IMR-90 (cell line): ENCODE data around the gene TNFRSF21. TPM values are rescaled to one million over a fixed set of nuclear protein-coding genes. Genes with fewer than 3 reads are reported as not detected.

ENCODE experiments used
- ATAC-seq: fragments of 200-7000 bp; cut with Tn5 transposase; 2 replicates; pipeline ENCODE4 v1.9.1; 2020; ENCODE audit warnings: low read depth, mild to moderate bottlenecking, moderate library complexity
- BruUV-seq: library from RNA; stranded (reverse); fragments of 400-500 nt; replicated peaks from 2 replicates; lab custom pipeline; 2021; lab: Mats Ljungman, UMichigan
- CTCF ChIA-PET: fragments of 300-600 bp; formaldehyde crosslinking; extraction: SDS; loops from one replicate; lab custom pipeline; 2021; ENCODE audit warnings: antibody characterized with exemption; lab: Yijun Ruan, JAX
- POLR2A ChIA-PET: fragments of 300-600 bp; sonication (Branson Sonifier 250); formaldehyde crosslinking; loops from one replicate; lab custom pipeline; 2022; ENCODE audit warnings: antibody characterized with exemption; ENCODE audit not compliant: unreplicated experiment; lab: Charles Lee
- DNase-seq: peaks from one replicate; pipeline ENCODE4 v3.0.0; 2013
- H2AFZ ChIP-seq: replicated peaks from 2 replicates; pipeline ENCODE3; 2013; ENCODE audit warnings: low read length, mild to moderate bottlenecking; ENCODE audit not compliant: poor library complexity
- H2AK5ac ChIP-seq: 2 replicates; pipeline ENCODE4 v1.6.1; 2013; ENCODE audit warnings: low read depth, low read length, inconsistent platforms
- H2AK9ac ChIP-seq: replicated peaks from 2 replicates; pipeline ENCODE3; 2013; ENCODE audit warnings: mild to moderate bottlenecking, low read depth, low read length, moderate library complexity; ENCODE audit not compliant: poor library complexity
- H2BK120ac ChIP-seq: 2 replicates; pipeline ENCODE4 v1.6.1; 2013; ENCODE audit warnings: low read depth, low read length, inconsistent platforms
- H2BK15ac ChIP-seq: 3 replicates; pipeline ENCODE4 v1.6.1; 2013; ENCODE audit warnings: low read depth, low read length, inconsistent platforms
- H2BK20ac ChIP-seq: 2 replicates; pipeline ENCODE4 v1.6.1; 2013; ENCODE audit warnings: low read depth, mild to moderate bottlenecking, inconsistent platforms, low read length, moderate library complexity
- H2BK5ac ChIP-seq: 2 replicates; pipeline ENCODE4 v1.6.1; 2013; ENCODE audit warnings: mild to moderate bottlenecking, low read depth, low read length, inconsistent platforms; ENCODE audit not compliant: poor library complexity, severe bottlenecking
- H3K14ac ChIP-seq: replicated peaks from 2 replicates; pipeline ENCODE4 v1.6.1; 2013; ENCODE audit warnings: low read depth, low read length, inconsistent platforms
- H3K18ac ChIP-seq: 2 replicates; pipeline ENCODE4 v1.6.1; 2013; ENCODE audit warnings: low read depth, low read length, control low read depth
- H3K23ac ChIP-seq: 2 replicates; pipeline ENCODE4 v1.6.1; 2013; ENCODE audit warnings: low read depth, low read length, inconsistent platforms
- H3K27ac ChIP-seq: 2 replicates; pipeline ENCODE4 v1.5.1; 2013; ENCODE audit warnings: mild to moderate bottlenecking, control low read depth, low read length; ENCODE audit not compliant: insufficient read depth
- H3K27me3 ChIP-seq: 2 replicates; pipeline ENCODE4 v1.6.1; 2013; ENCODE audit warnings: low read length; ENCODE audit not compliant: control insufficient read depth, insufficient read depth
- H3K36me3 ChIP-seq: 2 replicates; pipeline ENCODE4 v1.6.1; 2013; ENCODE audit warnings: low read length, mixed read lengths; ENCODE audit not compliant: control insufficient read depth, insufficient read depth
- H3K4ac ChIP-seq: 2 replicates; pipeline ENCODE4 v1.6.1; 2013; ENCODE audit warnings: low read depth, low read length, inconsistent platforms
- H3K4me1 ChIP-seq: 2 replicates; pipeline ENCODE4 v1.6.1; 2013; ENCODE audit warnings: low read length, mixed read lengths; ENCODE audit not compliant: control insufficient read depth, insufficient read depth
- H3K4me2 ChIP-seq: 2 replicates; pipeline ENCODE4 v1.6.1; 2013; ENCODE audit warnings: low read depth, mild to moderate bottlenecking, control low read depth, low read length, moderate library complexity
- H3K4me3 ChIP-seq: 2 replicates; pipeline ENCODE4 v1.5.1; 2013; ENCODE audit warnings: low read depth, mild to moderate bottlenecking, control low read depth, low read length, moderate library complexity; ENCODE audit not compliant: insufficient read depth
- H3K56ac ChIP-seq: 2 replicates; pipeline ENCODE4 v1.6.1; 2013; ENCODE audit warnings: low read length, inconsistent platforms; ENCODE audit not compliant: insufficient read depth; ENCODE audit errors: extremely low read depth
- H3K79me1 ChIP-seq, 2 experiments: 2 replicates each; pipeline ENCODE4 v1.6.1; 2013; ENCODE audit warnings: low read length in 2 of 2, inconsistent platforms in 1 of 2, low read depth in 1 of 2
- H3K9ac ChIP-seq: 2 replicates; pipeline ENCODE4 v1.6.1; 2013; ENCODE audit warnings: low read depth, low read length, control low read depth
- H3K9me1 ChIP-seq: 2 replicates; pipeline ENCODE4 v1.6.1; 2013; ENCODE audit warnings: low read length, inconsistent platforms; ENCODE audit not compliant: insufficient read depth
- H3K9me3 ChIP-seq: 2 replicates; pipeline ENCODE4 v1.6.1; 2013; ENCODE audit warnings: low read length; ENCODE audit not compliant: control insufficient read depth, insufficient read depth
- H4K20me1 ChIP-seq: 2 replicates; pipeline ENCODE4 v1.6.1; 2013; ENCODE audit warnings: low read length, inconsistent platforms; ENCODE audit not compliant: insufficient read depth
- H4K5ac ChIP-seq: 2 replicates; pipeline ENCODE4 v1.6.1; 2013; ENCODE audit warnings: mild to moderate bottlenecking, low read depth, low read length, control low read depth
- H4K8ac ChIP-seq, 2 experiments: 2 replicates each; pipeline ENCODE4 v1.6.1; 2013; ENCODE audit warnings: low read depth in 2 of 2, low read length in 2 of 2, control low read depth in 1 of 2, inconsistent platforms in 1 of 2
- H4K91ac ChIP-seq: 2 replicates; pipeline ENCODE4 v1.6.1; 2013; ENCODE audit warnings: low read depth, low read length, inconsistent platforms; ENCODE audit not compliant: insufficient read depth
- CHD1 ChIP-seq: IDR thresholded peaks from 2 replicates; pipeline ENCODE4 v1.6.1; 2012; ENCODE audit warnings: low read depth, low read length, improper control_type of control experiment
- FOS ChIP-seq: fragments of 150-350 bp; IDR thresholded peaks from 2 replicates; pipeline ENCODE4 v1.6.1; 2016; ENCODE audit warnings: low read depth, low read length
- MAFK ChIP-seq: IDR thresholded peaks from 2 replicates; pipeline ENCODE4 v1.6.1; 2012; ENCODE audit warnings: low read depth, low read length, improper control_type of control experiment
- NFE2L2 ChIP-seq: fragments of 150-350 bp; IDR thresholded peaks from 2 replicates; pipeline ENCODE4 v1.6.1; 2016; ENCODE audit warnings: low read depth, mild to moderate bottlenecking, low read length
- POLR2A ChIP-seq: IDR thresholded peaks from 2 replicates; pipeline ENCODE4 v1.6.1; 2012; ENCODE audit warnings: mild to moderate bottlenecking, low read depth, low read length
- RAD21 ChIP-seq: IDR thresholded peaks from 2 replicates; pipeline ENCODE4 v1.6.1; 2012; ENCODE audit warnings: low read length, improper control_type of control experiment
- RCOR1 ChIP-seq: IDR thresholded peaks from 2 replicates; pipeline ENCODE4 v1.6.1; 2012; ENCODE audit warnings: mild to moderate bottlenecking, low read length, improper control_type of control experiment; ENCODE audit not compliant: insufficient replicate concordance
- RFX5 ChIP-seq: IDR thresholded peaks from 2 replicates; pipeline ENCODE4 v1.8.0; 2012; ENCODE audit warnings: low read depth, mild to moderate bottlenecking, low read length, moderate library complexity
- SMC3 ChIP-seq: fragments of 150-350 bp; IDR thresholded peaks from 2 replicates; pipeline ENCODE4 v1.6.1; 2016; ENCODE audit warnings: low read depth, mild to moderate bottlenecking, antibody characterized with exemption, low read length, moderate library complexity
- WGBS, 2 experiments: methylation state at CpG; one replicate each; pipeline versions ENCODE4 v1.1.5 to v1.1.7; 2013; ENCODE audit warnings: missing lambda C conversion rate in 2 of 2; ENCODE audit not compliant: insufficient read length in 1 of 2; ENCODE audit errors: extremely low coverage in 2 of 2; 5-methylcytosine and 5-hydroxymethylcytosine counted together
- dilution Hi-C: fragments of 300-500 bp; cut with HindIII; formaldehyde crosslinking; loops from one replicate; pipeline ENCODE4 v1.14.3; 2018; ENCODE audit warnings: low sequenced_read_pairs; ENCODE audit not compliant: unreplicated experiment
- in situ Hi-C: fragments of 300-500 bp; cut with MboI; formaldehyde crosslinking; loops from 3 replicates; pipeline ENCODE4 v1.14.3; 2019; ENCODE audit warnings: low sequenced_read_pairs, inconsistent platforms, mixed read lengths
- intact Hi-C: fragments of 100-400 bp; cut with micrococcal nuclease; formaldehyde crosslinking; loops from 2 replicates; pipeline ENCODE4 v1.10.0; 2022
- polyA plus RNA-seq, 3 experiments: library from polyadenylated mRNA; depleted of rRNA; stranded (reverse); fragments of >200 nt; gene quantifications; 2 replicates each; pipeline ENCODE4 v1.2.3, GENCODE V29; 2012; ENCODE audit warnings: low replicate concordance in 1 of 3
- total RNA-seq: library from RNA; depleted of rRNA; stranded (reverse); fragments of >200 nt; gene quantifications from 2 replicates; pipeline ENCODE4 v1.2.3, GENCODE V29; 2012
- TF ChIP-seq, protein P1 (sequence below): conservative IDR thresholded peaks from 2 replicates; pipeline ENCODE4 v1.5.1; 2012; ENCODE audit warnings: mild to moderate bottlenecking, low read depth, low read length, improper control_type of control experiment

Gene TNFRSF21
- total and polyA plus RNA-seq, 2 of the 4 experiments (the other 2 are of a cell fraction): 2.9 to 6.9 TPM

DNA sequence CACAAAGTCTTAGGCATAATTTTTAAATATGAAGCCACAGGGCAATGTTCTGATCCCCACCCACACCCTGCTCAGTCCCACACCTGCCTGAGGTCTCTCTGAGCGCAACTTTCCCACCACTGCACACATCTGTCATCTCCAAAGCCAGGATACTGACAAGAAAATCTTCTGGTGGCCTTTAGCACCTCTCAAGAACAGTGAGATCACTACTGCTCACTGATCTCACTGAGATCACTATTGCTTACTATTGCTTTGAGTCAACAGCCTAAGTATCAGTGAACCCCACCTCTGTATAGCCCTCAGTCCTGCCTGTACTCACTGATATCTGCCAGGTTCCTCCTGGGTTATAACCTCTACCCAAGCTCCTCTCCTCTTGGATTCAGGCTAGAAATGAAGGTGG lies 6.4 kb downstream of the TNFRSF21 start:
- ChIA-PET CTCF (no interaction called here), POLR2A (no interaction called here)
- intact Hi-C loops: no loop called here

More for the DNA sequence above, 6.4 kb downstream of the TNFRSF21 start:
- Histone ChIP-seq H2BK15ac (no peak overlapping the region), H3K18ac (no peak overlapping the region), H2AK9ac (no peak overlapping the region), H3K23ac (no peak overlapping the region), H3K4ac (no peak overlapping the region), H3K9me3 (no peaks in the 10 kb centered on the region), H3K9ac (no peak overlapping the region), H3K56ac (no peak overlapping the region), H4K20me1 (peaks cover 3% of the 10 kb centered on the region; the same call in 1 of the 2 replicates), H3K9me1 (no peaks in the 10 kb centered on the region; the same call in 1 of the 2 replicates), H3K27me3 (no peaks in the 10 kb centered on the region), H4K8ac (no peak overlapping the region), H2AK5ac (no peak overlapping the region), H4K5ac (no peak overlapping the region), H3K4me1 (no peaks in the 10 kb centered on the region; the same call in 1 of the 2 replicates), H2BK20ac (no peak overlapping the region), H3K4me2 (no peak overlapping the region), H2BK5ac (no peak overlapping the region), H3K14ac (no peak overlapping the region), H4K91ac (no peak overlapping the region), H2AFZ (no peak overlapping the region), H3K4me3 (no peak overlapping the region), H2BK120ac (no peak overlapping the region), H3K36me3 (no peaks in the 10 kb centered on the region), H3K79me1 (peaks cover 14 to 26% of the 10 kb centered on the region in 2 experiments; a peak in 3 of 4 replicates), H3K27ac (no peak overlapping the region)
- BruUV-seq: no TSS peak
- WGBS, 2 experiments: no CpG with 5 or more reads among the region's 1 CpG
- no peak for DNase-seq
- dilution Hi-C loops (no loop called here), in situ Hi-C loops (loop anchor here (25.0 kb wide), 1 partner anchor 466 kb away; no protein-coding TSS in a partner anchor)
- no peak for ATAC-seq
- TF ChIP-seq MAFK (no peak), RAD21 (no peak), RFX5 (no peak), CHD1 (no peak), SMC3 (no peak), POLR2A (no peak), FOS (no peak), NFE2L2 (no peak), RCOR1 (no peak)
- TF ChIP-seq, protein P1, sequence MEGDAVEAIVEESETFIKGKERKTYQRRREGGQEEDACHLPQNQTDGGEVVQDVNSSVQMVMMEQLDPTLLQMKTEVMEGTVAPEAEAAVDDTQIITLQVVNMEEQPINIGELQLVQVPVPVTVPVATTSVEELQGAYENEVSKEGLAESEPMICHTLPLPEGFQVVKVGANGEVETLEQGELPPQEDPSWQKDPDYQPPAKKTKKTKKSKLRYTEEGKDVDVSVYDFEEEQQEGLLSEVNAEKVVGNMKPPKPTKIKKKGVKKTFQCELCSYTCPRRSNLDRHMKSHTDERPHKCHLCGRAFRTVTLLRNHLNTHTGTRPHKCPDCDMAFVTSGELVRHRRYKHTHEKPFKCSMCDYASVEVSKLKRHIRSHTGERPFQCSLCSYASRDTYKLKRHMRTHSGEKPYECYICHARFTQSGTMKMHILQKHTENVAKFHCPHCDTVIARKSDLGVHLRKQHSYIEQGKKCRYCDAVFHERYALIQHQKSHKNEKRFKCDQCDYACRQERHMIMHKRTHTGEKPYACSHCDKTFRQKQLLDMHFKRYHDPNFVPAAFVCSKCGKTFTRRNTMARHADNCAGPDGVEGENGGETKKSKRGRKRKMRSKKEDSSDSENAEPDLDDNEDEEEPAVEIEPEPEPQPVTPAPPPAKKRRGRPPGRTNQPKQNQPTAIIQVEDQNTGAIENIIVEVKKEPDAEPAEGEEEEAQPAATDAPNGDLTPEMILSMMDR: no peak
